ENCODE data around the gene KRT77.

GRCh38 chr12:52650520-52651081 lies 52.7 kb downstream of the KRT77 start:
- TF ChIP-seq, protein P1, sequence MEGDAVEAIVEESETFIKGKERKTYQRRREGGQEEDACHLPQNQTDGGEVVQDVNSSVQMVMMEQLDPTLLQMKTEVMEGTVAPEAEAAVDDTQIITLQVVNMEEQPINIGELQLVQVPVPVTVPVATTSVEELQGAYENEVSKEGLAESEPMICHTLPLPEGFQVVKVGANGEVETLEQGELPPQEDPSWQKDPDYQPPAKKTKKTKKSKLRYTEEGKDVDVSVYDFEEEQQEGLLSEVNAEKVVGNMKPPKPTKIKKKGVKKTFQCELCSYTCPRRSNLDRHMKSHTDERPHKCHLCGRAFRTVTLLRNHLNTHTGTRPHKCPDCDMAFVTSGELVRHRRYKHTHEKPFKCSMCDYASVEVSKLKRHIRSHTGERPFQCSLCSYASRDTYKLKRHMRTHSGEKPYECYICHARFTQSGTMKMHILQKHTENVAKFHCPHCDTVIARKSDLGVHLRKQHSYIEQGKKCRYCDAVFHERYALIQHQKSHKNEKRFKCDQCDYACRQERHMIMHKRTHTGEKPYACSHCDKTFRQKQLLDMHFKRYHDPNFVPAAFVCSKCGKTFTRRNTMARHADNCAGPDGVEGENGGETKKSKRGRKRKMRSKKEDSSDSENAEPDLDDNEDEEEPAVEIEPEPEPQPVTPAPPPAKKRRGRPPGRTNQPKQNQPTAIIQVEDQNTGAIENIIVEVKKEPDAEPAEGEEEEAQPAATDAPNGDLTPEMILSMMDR (IDR thresholded peaks at IDR 0.05; ENCODE audit: poor library complexity, severe bottlenecking): no peak
- TF ChIP-seq EP300 (conservative IDR thresholded peaks at IDR 0.05; ENCODE audit: poor library complexity, severe bottlenecking): no peak
- TF ChIP-seq SMC3 (conservative IDR thresholded peaks at IDR 0.05; ENCODE audit: poor library complexity): no peak
- no peak for TF ChIP-seq RAD21 (conservative IDR thresholded peaks at IDR 0.05)
- TF ChIP-seq EZH2 (IDR thresholded peaks at IDR 0.05; ENCODE audit: borderline replicate concordance, insufficient read depth, low read length, poor library complexity, severe bottlenecking): no peak
- TF ChIP-seq POLR2AphosphoS5 (IDR thresholded peaks at IDR 0.05): no peak

All from neural cell (in vitro differentiated cells).